GM18507 (cell line): ENCODE measurements around the gene FHOD3.
"Not testable (repeated sequence)": the region's sequence is repeated elsewhere in the genome, so short reads cannot be mapped to it uniquely, and the experiment has no call there.

Source experiments
- DNase-seq: peaks from one replicate; pipeline ENCODE4 v3.0.0; 2011; ENCODE audit warnings: low read depth; ENCODE audit not compliant: insufficient read length; ENCODE audit errors: extremely low spot score
- FAIRE-seq: peaks from 2 replicates; lab custom pipeline; 2011; peaks lifted over from hg19 to GRCh38; lab: Jason Lieb, UNC

FHOD3 gene

GRCh38 chr18:36338403-36338933, 41.0 kb downstream of the FHOD3 start:
- FAIRE-seq, result no peak
- DNase-seq, result no peak

DNA sequence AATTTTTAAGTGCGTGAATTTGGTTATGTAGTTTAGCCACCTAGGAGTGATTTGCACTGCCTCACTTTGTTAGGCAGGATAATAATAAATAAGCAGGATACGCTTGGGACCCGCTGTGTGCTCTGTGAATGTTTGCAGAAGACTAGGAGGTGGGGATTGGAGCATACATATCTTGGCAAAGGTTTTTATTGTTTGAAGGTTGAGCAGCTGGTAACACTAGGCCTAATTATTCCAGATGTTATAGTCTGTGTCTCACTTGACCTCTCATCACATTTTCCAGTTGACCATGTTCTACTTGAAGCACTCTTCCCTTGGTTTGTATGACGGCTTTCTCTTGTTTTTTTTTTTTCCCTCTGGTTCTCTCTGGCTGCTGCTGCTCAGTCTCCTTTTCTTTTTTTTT, 42.7 kb downstream of the FHOD3 start:
- DNase-seq (no peak), FAIRE-seq (no peak)

DNA sequence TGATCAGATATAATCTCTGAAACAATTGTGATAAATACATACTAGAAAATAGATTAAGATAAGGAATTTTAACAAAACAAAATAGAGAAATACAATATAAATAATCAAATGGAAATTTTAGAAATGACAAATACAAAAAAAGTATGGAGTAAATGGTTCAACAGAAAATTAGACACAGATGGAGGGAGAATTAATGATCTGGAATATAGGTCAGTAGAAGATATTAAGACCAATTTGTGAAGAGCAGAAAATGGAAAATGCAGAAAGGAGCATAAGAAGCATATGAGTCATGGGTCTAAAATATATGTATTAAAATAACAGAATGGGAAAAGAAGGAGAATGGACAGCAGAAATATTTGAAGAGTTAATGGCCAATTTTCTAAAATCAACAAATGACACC, 44.4 kb downstream of the FHOD3 start:
- FAIRE-seq, result no peak
- no peak for DNase-seq

- FAIRE-seq (no peak), DNase-seq (no peak)
These were observed 50.8 kb downstream of the FHOD3 start for GRCh38 chr18:36348331-36348730.

- DNase-seq, result no peak
- no peak for FAIRE-seq
These were observed 51.5 kb downstream of the FHOD3 start for GRCh38 chr18:36348971-36349417.

DNA sequence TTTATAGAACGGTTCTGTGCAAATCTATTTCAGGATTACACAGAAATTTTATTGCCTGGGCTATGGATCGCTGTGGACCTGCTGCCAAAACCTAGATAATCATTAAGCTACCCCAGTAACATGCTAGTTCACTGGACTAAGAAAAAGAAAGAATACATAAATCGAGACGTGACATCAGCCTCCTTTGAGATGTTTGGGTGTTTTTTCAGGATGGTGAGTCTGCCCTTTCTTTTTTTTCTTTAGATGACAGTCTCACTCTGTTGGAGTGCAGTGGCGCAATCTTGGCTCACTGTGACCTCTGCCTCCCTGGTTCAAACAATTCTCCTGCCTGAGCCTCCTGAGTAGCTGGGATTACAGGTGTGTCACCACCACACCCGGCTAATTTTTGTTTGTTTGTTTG, 52.0 kb downstream of the FHOD3 start:
- DNase-seq, result no peak
- peak; percentile 21 for FAIRE-seq

- FAIRE-seq (no peak), DNase-seq (no peak)
These were observed 52.7 kb downstream of the FHOD3 start for GRCh38 chr18:36350251-36350651.

DNA sequence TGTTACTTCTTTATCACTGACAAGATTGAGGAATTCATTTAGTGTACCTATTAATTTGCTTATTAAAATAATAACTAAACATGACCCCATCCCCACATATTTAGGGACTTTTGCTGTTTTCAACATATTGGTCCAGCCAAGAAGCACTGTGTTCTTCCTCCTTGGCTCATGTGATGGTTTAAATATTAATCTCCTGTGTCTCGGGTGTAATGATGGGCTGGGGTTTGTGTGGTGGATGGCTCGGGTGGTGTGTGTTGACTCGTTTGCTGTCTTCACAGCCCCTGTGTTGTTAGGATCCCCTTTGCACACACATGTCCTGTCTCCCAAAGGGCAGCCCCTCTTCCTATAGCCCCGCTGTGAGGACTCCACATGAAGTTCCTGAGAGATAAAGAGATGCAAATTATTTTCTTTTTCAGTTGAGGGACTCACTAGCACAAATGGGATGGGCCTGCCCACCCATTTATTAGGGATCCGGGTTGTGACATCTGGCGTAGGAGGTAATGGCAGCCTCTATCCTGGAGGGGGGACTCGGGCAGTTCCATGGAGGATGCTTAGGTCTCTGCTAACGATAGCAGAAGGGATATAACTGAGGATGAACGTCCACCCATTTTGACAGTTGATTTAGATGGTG, 53.4 kb downstream of the FHOD3 start:
- FAIRE-seq, result no peak
- DNase-seq, result no peak

GRCh38 chr18:36352384-36352783, 54.9 kb downstream of the FHOD3 start:
- DNase-seq, result no peak
- FAIRE-seq, result no peak

GRCh38 chr18:36354989-36355388, 57.5 kb downstream of the FHOD3 start:
- FAIRE-seq (no peak), DNase-seq (no peak)

DNA sequence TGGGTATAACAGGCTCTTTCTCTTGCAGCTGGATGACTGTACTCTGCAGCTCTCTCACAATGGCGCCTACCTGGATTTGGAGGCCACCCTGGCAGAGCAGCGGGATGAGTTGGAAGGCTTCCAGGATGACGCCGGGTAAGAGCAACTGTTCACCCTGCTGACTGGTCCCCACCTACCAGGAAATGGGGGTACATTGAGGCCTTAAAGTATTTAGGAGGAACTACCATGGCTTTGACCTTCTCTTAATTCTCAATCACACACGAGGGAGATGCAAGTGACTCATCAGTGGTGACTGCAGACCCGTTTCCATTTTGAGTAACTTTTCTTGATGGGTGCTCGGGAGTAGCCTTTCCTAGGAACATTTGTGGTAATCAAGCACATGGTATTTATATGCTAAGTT, 58.0 kb downstream of the FHOD3 start:
- FAIRE-seq, result no peak
- DNase-seq, result no peak

DNA sequence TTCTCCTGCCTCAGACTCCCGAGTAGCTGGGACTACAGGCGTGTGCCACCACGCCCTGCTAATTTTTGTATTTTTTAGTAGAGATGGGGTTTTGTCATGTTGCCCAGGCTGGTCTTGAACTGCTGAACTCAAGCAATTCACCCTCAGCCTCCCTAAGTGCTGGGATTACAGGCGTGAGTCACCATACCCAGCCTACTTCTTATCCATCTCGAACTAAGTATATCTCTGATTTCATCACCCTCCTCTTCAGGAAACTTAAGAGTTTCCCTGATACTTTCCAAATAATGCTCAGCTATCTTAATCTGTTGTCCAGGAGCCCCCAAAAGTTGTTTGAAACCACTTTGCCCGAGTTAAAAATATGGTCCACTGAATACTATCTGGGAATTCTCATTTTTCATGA, 59.2 kb downstream of the FHOD3 start:
- DNase-seq, FAIRE-seq: not testable (repeated sequence)

GRCh38 chr18:36358141-36358540, 60.6 kb downstream of the FHOD3 start:
- FAIRE-seq (no peak), DNase-seq (no peak)

DNA sequence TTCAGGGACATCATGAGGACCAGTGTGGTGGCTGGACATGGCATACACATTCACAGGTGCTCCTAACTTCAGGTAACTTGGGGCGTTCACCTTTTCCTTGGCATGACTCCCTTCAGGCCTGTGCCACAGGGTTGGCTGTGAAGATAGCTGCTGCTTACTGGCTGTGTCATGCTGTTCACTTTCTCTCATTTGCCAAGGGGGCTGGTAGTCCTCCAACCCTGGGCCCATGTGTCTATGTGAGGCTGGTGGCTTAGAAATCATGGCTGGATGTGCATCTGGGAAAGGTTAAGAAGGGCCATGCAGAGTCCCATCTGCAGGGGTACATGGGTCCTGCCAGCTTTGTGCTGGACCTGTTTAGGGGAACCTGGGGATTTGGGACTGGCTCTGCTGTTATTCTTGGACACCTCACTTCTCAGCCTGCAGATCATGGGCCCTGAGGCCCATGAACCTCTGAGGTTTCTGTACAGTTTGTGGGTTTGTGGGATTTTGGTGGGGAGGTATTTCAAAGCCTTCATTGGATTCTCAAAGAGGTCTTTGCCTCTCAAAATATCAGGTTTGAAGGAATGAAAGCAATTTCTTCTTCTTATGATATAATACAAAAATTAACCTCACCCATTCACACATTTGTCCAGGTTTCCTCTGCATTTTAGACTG, 62.9 kb downstream of the FHOD3 start:
- peak; percentile 38 for FAIRE-seq

DNA sequence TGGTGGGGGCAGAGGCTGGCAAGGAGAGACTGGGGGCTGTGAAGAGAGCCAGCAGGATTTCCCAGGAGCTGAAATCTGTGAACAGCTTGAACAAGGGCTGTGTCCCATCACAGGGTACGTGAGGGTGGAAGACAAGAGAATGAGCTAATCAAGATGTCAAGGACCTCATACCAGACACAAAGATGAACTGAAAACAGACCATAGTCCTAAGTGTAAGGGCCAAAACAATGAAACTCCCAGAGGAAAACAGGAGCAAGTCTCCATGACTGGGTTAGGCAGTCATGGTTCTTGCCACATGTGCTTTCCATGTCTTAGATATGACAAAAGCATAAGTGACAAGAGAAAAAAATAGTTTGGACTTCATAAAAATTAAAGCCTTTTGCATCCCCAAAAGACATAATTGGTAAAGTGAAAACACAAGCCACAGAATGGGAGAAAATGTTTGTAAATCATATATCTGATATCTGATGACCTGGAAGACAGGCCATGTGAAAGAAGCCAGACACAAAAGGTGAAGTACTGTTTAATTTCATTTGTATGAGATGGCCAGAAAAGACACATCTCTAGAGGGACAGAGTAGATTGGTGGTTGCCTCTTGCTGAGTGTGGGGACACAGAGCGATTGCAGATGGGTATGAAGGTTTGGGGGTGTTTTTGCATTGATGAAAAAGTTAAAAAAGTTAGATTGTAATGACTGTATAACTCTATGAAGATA, 67.6 kb downstream of the FHOD3 start:
- DNase-seq (no peak), FAIRE-seq (no peak)

More for the DNA sequence above, 62.9 kb downstream of the FHOD3 start:
- no peak for DNase-seq

DNA sequence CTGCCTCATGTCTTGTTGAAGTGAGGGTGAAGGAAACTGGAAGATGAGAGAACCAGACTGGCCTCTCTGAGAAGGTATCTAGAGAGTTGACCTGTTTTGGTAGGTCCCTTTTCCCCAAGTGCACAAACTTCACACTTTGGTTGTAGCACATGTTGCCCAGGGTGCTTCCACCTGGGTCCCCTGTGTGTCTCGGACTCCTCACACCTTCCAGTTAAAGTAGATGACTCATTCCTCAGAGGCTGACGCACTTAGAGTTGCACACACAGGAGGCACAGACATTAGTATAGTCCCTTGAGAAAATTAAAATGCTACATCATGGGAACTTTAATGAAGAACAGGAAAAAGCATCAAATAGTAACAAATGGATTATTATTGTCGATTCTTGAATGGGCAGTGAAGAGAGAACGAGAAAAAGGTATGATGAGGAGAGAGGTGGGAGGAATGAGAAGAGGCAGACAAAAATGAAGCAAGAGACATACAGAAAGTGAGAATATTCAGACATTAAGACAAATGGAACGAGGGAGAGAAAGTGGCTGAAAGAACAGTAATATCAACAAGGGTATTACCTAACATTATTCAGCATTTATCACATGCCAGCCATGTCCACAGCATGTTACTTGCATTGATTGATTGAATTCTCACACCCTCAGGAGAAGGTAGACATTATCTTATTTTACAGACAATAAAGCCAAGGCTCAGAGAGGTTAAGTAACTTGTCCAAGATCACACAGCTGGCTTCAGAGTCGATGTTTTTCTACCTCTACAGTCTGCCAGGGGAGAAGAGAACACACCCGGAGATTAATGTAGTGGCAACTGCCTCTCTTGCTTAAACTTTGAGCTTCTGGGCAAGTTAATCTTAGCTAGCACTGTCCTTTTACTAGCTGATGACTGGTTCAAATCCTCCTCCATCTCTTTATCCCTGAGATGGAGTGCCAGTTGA, 68.6 kb downstream of the FHOD3 start:
- FAIRE-seq (peak; percentile 89), DNase-seq (no peak)

- FAIRE-seq (peak; percentile 72), DNase-seq (no peak)
These were observed 69.7 kb downstream of the FHOD3 start for GRCh38 chr18:36366994-36367839.

DNA sequence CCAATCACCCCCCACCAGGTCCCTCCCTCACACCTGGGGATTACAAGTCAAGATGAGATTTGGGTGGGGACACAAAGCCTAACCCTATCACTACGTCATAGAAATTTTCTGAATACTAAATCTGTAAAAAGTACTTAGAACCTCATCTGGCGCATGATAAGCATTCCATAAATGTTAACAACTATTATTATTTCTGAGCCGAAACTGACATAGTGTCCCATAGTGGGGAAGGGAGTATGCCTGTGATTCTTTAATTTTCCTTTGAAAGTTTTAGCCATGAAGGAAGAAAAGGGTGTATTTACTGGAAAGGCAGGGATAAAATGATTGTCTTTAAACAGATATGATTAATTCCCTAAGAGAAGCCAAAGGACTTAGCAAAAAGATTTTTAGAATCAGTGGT, 71.4 kb downstream of the FHOD3 start:
- DNase-seq (no peak), FAIRE-seq (no peak)

- FAIRE-seq, result peak; percentile 56
- no peak for DNase-seq
These were observed 75.4 kb downstream of the FHOD3 start for GRCh38 chr18:36372903-36373311.
